Immature natural killer cell (primary cell): ENCODE results near the gene NEURL4. TPM values are rescaled to one million over a fixed set of nuclear protein-coding genes. Genes with fewer than 3 reads are reported as not detected.
A peak's percentile ranks its signal among the peaks of the same experiment; 100 is the strongest.

ENCODE experiments used
- DNase-seq, 3 donors: peaks; one replicate each; pipeline ENCODE4 v3.0.0; 2022; ENCODE audit warnings: mixed read lengths in 1 of 3
- H3K27ac Mint-ChIP-seq, 6 donors: one replicate each; pipeline ENCODE4 v1.8.0; 2020; ENCODE audit warnings: mixed read lengths in 6 of 6, mild to moderate bottlenecking in 5 of 6, inconsistent platforms in 4 of 6, moderate library complexity in 3 of 6
- H3K27me3 Mint-ChIP-seq, 3 donors: one replicate each; pipeline ENCODE4 v1.8.0; 2020 to 2021; ENCODE audit warnings: low read depth in 3 of 3, mild to moderate bottlenecking in 3 of 3, mixed read lengths in 3 of 3, moderate library complexity in 3 of 3, inconsistent platforms in 1 of 3
- H3K36me3 Mint-ChIP-seq, 3 donors: one replicate each; pipeline ENCODE4 v1.8.0; 2020; ENCODE audit warnings: mixed read lengths in 3 of 3, inconsistent platforms in 2 of 3, mild to moderate bottlenecking in 2 of 3
- H3K4me1 Mint-ChIP-seq, 2 donors: one replicate each; pipeline ENCODE4 v1.8.0; 2020; ENCODE audit warnings: inconsistent platforms in 2 of 2, mild to moderate bottlenecking in 2 of 2, mixed read lengths in 2 of 2, moderate library complexity in 1 of 2
- H3K4me3 Mint-ChIP-seq, 5 donors: one replicate each; pipeline ENCODE4 v1.8.0; 2020; ENCODE audit warnings: mild to moderate bottlenecking in 5 of 5, mixed read lengths in 5 of 5, inconsistent platforms in 3 of 5, moderate library complexity in 3 of 5
- H3K9me3 Mint-ChIP-seq, 6 donors: one replicate each; pipeline ENCODE4 v1.8.0; 2020; ENCODE audit warnings: mild to moderate bottlenecking in 6 of 6, mixed read lengths in 6 of 6, inconsistent platforms in 4 of 6, moderate library complexity in 3 of 6
- polyA plus RNA-seq, 3 donors: library from polyadenylated mRNA; unstranded; fragments of 300-500 nt; fragmentation: Illumina TruSeq; gene quantifications; one replicate each; pipeline ENCODE4 v1.2.3, GENCODE V29; 2021

Gene NEURL4
- polyA plus RNA-seq, 3 donors from 2014 or later = 0.58 to 2.8 (median 1.4) TPM

GRCh38 chr17:7281953-7282751 lies 47.0 kb downstream of the NEURL4 start:
- Mint-ChIP-seq H3K4me3 (peak overlapping the region; percentile 52 to 80 (median 78)), H3K27ac (no peak overlapping the region), H3K36me3 (no peaks in the 10 kb centered on the region), H3K9me3 (no peaks in the 10 kb centered on the region), H3K27me3 (peaks cover 3 to 20% (median 7%) of the 10 kb centered on the region in 3 donors), H3K4me1 (peaks cover 21 to 29% of the 10 kb centered on the region in 2 donors)
- DNase-seq = no peak

GRCh38 chr17:7281074-7281952 lies 47.8 kb downstream of the NEURL4 start, which contains the start of gene SLC2A4:
Gene SLC2A4, plus strand, starts transcription at chr17:7281718. Its CDS starts 217 bp downstream, at chr17:7281935.
- peaks cover 3 to 20% (median 6%) of the 10 kb centered on the region in 3 donors for H3K27me3 Mint-ChIP-seq
- H3K9me3 Mint-ChIP-seq = no peaks in the 10 kb centered on the region
- H3K4me3 Mint-ChIP-seq = peak within 1 kb of the TSS; percentile 71 to 86 (median 80)
- H3K36me3 Mint-ChIP-seq = no peaks in the 10 kb centered on the region
- peak; percentile 55 to 61 (median 59) for DNase-seq
- H3K4me1 Mint-ChIP-seq = peaks cover 21 to 29% of the 10 kb centered on the region in 2 donors
- peak within 1 kb of the TSS in 4 of 6 donors; percentile 15 to 71 (median 50) for H3K27ac Mint-ChIP-seq

GRCh38 chr17:7280519-7281073 lies 48.5 kb downstream of the NEURL4 start:
- no peaks in the 10 kb centered on the region for H3K36me3 Mint-ChIP-seq
- H3K27me3 Mint-ChIP-seq = peaks cover 3 to 20% (median 4%) of the 10 kb centered on the region in 3 donors
- peaks cover 21 to 29% of the 10 kb centered on the region in 2 donors for H3K4me1 Mint-ChIP-seq
- H3K27ac Mint-ChIP-seq = peak overlapping the region in 4 of 6 donors; percentile 15 to 71 (median 50)
- no peaks in the 10 kb centered on the region for H3K9me3 Mint-ChIP-seq
- peak overlapping the region; percentile 71 to 86 (median 80) for H3K4me3 Mint-ChIP-seq
- peak; percentile 80 to 85 (median 83) for DNase-seq

DNA sequence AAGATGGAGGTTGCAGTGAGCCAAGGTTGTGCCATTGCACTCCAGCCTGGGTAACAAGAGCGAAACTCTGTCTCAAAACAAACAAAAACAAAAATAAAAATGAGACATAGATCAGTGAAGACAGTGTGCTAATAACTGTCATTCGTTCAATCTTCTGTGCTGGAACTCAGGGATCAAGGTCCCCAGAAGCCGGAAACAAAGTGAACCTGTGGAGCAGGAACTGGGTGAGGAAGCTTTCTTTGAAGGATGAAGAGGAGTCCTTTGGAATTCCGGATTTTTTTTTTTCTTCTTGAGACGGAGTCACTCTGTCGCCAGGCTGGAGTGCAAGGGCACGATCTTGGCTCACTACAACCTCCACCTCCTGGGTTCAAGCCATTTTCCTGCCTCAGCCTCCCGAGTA lies 49.7 kb downstream of the NEURL4 start:
- Mint-ChIP-seq H3K36me3 (no peaks in the 10 kb centered on the region), H3K27me3 (peaks cover 3 to 20% (median 5%) of the 10 kb centered on the region in 3 donors), H3K9me3 (no peaks in the 10 kb centered on the region), H3K27ac (no peak overlapping the region), H3K4me1 (peaks cover 21 to 29% of the 10 kb centered on the region in 2 donors), H3K4me3 (no peak overlapping the region)
- DNase-seq = no peak

- no peaks in the 10 kb centered on the region for H3K36me3 Mint-ChIP-seq
- no peak overlapping the region for H3K27ac Mint-ChIP-seq
- peaks cover 5 to 35% (median 14%) of the 10 kb centered on the region in 3 donors for H3K27me3 Mint-ChIP-seq
- no peaks in the 10 kb centered on the region for H3K9me3 Mint-ChIP-seq
- peaks cover 16 to 17% of the 10 kb centered on the region in 2 donors for H3K4me1 Mint-ChIP-seq
- no peak overlapping the region for H3K4me3 Mint-ChIP-seq
- no peak for DNase-seq
Observed at GRCh38 chr17:7266784-7267183, 62.4 kb downstream of the NEURL4 start.

Other genes with a start within 250 kb of the NEURL4 start
- gene CLEC10A, start 249.1 kb downstream of the NEURL4 start, polyA plus RNA-seq = 10 to 100 TPM in 2 of 3 donors, under 1 TPM in 1; 0.72 to 13.5 (median 11.7) TPM
- 1 to 10 TPM in 1 of 3 donors, under 1 TPM in 1, not detected in 1; 0.57 to 3.2 TPM for gene ASGR2, start 214.5 kb downstream of the NEURL4 start, polyA plus RNA-seq
- under 1 TPM; 0.55 to 0.84 (median 0.81) TPM for gene ASGR1, start 150.0 kb downstream of the NEURL4 start, polyA plus RNA-seq
- gene DLG4, start 109.5 kb downstream of the NEURL4 start, polyA plus RNA-seq = under 1 TPM in 1 of 3 donors, not detected in 2; 0.36 TPM
- gene ACADVL, start 109.4 kb downstream of the NEURL4 start, polyA plus RNA-seq = 100 to 1,000 TPM; 138 to 180 (median 141) TPM
- gene DVL2, start 94.8 kb downstream of the NEURL4 start, polyA plus RNA-seq = 10 to 100 TPM; 19.4 to 28.5 (median 25.2) TPM
- 10 to 100 TPM; 11.9 to 41.4 (median 17.7) TPM for gene PHF23, start 89.9 kb downstream of the NEURL4 start, polyA plus RNA-seq
- 100 to 1,000 TPM; 764 to 982 (median 905) TPM for gene GABARAP, start 86.9 kb downstream of the NEURL4 start, polyA plus RNA-seq
- gene CTDNEP1, start 77.6 kb downstream of the NEURL4 start, polyA plus RNA-seq = 10 to 100 TPM; 33.2 to 61.1 (median 57.8) TPM
- 100 to 1,000 TPM in 1 of 3 donors, 10 to 100 TPM in 2; 65.0 to 108 (median 89.0) TPM for gene ELP5, start 77.1 kb downstream of the NEURL4 start, polyA plus RNA-seq
- gene CLDN7, start 66.9 kb downstream of the NEURL4 start, polyA plus RNA-seq = 1 to 10 TPM; 2.5 to 8.7 (median 3.7) TPM
- under 1 TPM in 1 of 3 donors, not detected in 2; 0.26 TPM for gene SLC2A4, start 47.6 kb downstream of the NEURL4 start, polyA plus RNA-seq
- gene YBX2, start 34.7 kb downstream of the NEURL4 start, polyA plus RNA-seq = not detected
- gene EIF5A, start 21.7 kb downstream of the NEURL4 start, polyA plus RNA-seq = 100 to 1,000 TPM; 235 to 814 (median 797) TPM
- gene GPS2, start 14.0 kb downstream of the NEURL4 start, polyA plus RNA-seq = 100 to 1,000 TPM; 100 to 129 (median 123) TPM
- gene ACAP1, start 7.2 kb upstream of the NEURL4 start, polyA plus RNA-seq = 100 to 1,000 TPM; 137 to 227 (median 214) TPM
- 10 to 100 TPM in 1 of 3 donors, 1 to 10 TPM in 2; 5.5 to 13.0 (median 9.4) TPM for gene KCTD11, start 22.8 kb upstream of the NEURL4 start, polyA plus RNA-seq
- gene TMEM95, start 25.8 kb upstream of the NEURL4 start, polyA plus RNA-seq = not detected
- gene TNK1, start 51.8 kb upstream of the NEURL4 start, polyA plus RNA-seq = under 1 TPM in 2 of 3 donors, not detected in 1; 0.21 to 0.29 TPM
- 10 to 100 TPM; 38.1 to 82.5 (median 54.2) TPM for gene PLSCR3, start 65.2 kb upstream of the NEURL4 start, polyA plus RNA-seq
- gene TMEM256, start 74.8 kb upstream of the NEURL4 start, polyA plus RNA-seq = 100 to 1,000 TPM in 1 of 3 donors, 10 to 100 TPM in 2; 30.7 to 116 (median 60.7) TPM
- gene NLGN2, start 78.5 kb upstream of the NEURL4 start, polyA plus RNA-seq = not detected
- gene SPEM1, start 91.0 kb upstream of the NEURL4 start, polyA plus RNA-seq = not detected
- gene SPEM2, start 96.3 kb upstream of the NEURL4 start, polyA plus RNA-seq = not detected
- not detected for gene SPEM3, start 99.5 kb upstream of the NEURL4 start, polyA plus RNA-seq
- gene TMEM102, start 106.1 kb upstream of the NEURL4 start, polyA plus RNA-seq = 10 to 100 TPM; 15.9 to 27.9 (median 16.4) TPM
- not detected for gene FGF11, start 110.2 kb upstream of the NEURL4 start, polyA plus RNA-seq
- 10 to 100 TPM; 32.4 to 41.3 (median 38.5) TPM for gene CHRNB1, start 115.7 kb upstream of the NEURL4 start, polyA plus RNA-seq
- gene ZBTB4, start 150.3 kb upstream of the NEURL4 start, polyA plus RNA-seq = 10 to 100 TPM in 1 of 3 donors, 1 to 10 TPM in 2; 4.4 to 25.8 (median 8.3) TPM
- not detected for gene SLC35G6, start 152.1 kb upstream of the NEURL4 start, polyA plus RNA-seq
- 10 to 100 TPM; 16.0 to 67.8 (median 25.7) TPM for gene POLR2A, start 155.0 kb upstream of the NEURL4 start, polyA plus RNA-seq
- 10 to 100 TPM; 32.1 to 69.9 (median 32.7) TPM for gene TNFSF12, start 219.7 kb upstream of the NEURL4 start, polyA plus RNA-seq
- 1 to 10 TPM; 1.4 to 6.1 (median 5.3) TPM for gene TNFSF13, start 229.4 kb upstream of the NEURL4 start, polyA plus RNA-seq
- gene SENP3, start 232.6 kb upstream of the NEURL4 start, polyA plus RNA-seq = 10 to 100 TPM; 17.5 to 19.4 (median 19.0) TPM